Left renal pelvis (tissue), 4 donors: ENCODE results near the gene MZF1. TPM values are rescaled to one million over a fixed set of nuclear protein-coding genes. Genes with fewer than 3 reads are reported as not detected.

ENCODE experiments used
- DNase-seq, 4 donors: peaks; one replicate each; pipeline ENCODE4 v3.0.0-alpha.2; 2013; ENCODE audit warnings: low read depth in 4 of 4, low spot score in 3 of 4
- polyA plus RNA-seq, 4 donors: library from polyadenylated mRNA; unstranded; fragments of 120-200 nt; gene quantifications; one replicate each; pipeline ENCODE4 v1.2.1, GENCODE V29; 2013; ENCODE audit not compliant: insufficient read length in 4 of 4

Gene MZF1
- polyA plus RNA-seq, 4 donors = 21.8 to 56.7 (median 29.6) TPM

- no peak for DNase-seq
Measured at GRCh38 chr19:58570770-58571574, 2.2 kb downstream of the MZF1 start.

- no peak for DNase-seq
Measured at GRCh38 chr19:58569943-58570670, 3.0 kb downstream of the MZF1 start.

- DNase-seq = no peak
Measured at GRCh38 chr19:58569191-58569942, 3.8 kb downstream of the MZF1 start.

DNA sequence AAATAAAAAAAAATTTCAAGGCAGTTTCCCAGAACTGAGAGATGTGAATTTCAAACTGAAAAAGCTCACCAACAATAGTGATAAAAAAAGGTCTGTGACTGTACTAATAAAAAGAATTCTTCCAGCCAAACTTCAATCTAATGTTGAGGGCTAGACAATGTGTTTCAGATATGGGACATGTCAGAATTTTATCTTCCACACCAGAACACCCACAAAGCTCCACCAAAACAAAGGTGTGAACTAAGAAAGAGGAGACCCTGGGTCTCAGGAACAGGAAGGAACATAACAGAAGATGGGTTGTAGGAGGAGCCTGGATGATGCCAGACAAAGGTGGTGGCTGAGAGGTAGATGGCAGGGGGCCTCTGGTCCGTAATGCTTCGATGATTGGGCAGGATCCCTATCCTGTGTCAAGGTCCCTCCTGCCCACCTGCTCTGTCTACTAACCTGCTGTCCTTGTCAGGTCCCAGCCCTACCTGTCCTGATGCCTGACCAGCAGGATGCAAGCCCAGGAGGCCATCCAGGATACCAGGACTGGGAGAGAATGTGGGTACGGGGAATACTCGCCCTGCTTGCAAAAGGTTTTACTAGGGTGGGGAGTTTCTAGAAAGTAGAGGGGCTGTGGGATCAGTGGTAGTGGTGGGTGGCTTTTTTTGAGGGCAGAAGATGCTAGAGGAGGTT is 4.5 kb downstream of the MZF1 start:
- DNase-seq = no peak

DNA sequence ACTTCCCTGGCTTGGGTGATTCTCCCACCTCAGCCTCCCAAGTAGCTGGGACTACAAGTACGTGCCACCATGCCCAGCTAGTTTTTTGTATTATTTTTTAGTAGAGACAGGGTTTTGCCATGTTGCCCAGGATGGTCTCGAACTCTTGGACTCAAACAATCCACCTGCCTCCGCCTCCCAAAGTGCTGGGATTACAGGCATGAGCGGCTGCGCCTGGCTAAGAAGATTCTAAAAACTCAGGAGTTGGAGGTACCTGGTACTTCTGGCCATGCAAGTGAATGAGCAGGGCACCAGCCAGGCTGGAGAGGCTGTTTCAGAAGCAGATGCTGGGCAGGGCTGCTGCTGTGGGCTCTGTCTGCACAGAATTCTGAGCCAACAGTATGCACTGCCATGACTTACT is 6.1 kb downstream of the MZF1 start:
- DNase-seq = no peak

DNA sequence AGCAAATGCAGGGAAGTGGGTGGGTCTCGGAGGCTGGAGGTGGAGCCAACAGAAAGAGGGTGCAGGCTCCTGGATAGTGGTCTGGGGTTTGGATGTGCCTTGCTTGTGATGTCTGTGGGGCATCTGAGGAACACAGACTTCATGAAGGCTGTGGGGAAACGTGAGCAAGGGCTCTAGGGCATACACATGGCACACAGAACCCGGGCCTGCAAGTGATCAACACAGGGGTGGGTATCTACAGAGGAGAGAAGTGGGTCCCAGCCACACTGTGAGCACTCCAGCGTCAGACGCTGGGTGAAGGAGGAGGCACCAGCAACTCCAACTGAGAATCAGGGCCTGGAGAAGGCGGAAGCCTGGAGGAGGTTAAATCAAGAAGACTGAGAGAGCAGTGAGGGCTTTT is 9.3 kb downstream of the MZF1 start:
- DNase-seq = no peak

GRCh38 chr19:58563034-58563573 is 10.0 kb downstream of the MZF1 start:
- DNase-seq = no peak

DNA sequence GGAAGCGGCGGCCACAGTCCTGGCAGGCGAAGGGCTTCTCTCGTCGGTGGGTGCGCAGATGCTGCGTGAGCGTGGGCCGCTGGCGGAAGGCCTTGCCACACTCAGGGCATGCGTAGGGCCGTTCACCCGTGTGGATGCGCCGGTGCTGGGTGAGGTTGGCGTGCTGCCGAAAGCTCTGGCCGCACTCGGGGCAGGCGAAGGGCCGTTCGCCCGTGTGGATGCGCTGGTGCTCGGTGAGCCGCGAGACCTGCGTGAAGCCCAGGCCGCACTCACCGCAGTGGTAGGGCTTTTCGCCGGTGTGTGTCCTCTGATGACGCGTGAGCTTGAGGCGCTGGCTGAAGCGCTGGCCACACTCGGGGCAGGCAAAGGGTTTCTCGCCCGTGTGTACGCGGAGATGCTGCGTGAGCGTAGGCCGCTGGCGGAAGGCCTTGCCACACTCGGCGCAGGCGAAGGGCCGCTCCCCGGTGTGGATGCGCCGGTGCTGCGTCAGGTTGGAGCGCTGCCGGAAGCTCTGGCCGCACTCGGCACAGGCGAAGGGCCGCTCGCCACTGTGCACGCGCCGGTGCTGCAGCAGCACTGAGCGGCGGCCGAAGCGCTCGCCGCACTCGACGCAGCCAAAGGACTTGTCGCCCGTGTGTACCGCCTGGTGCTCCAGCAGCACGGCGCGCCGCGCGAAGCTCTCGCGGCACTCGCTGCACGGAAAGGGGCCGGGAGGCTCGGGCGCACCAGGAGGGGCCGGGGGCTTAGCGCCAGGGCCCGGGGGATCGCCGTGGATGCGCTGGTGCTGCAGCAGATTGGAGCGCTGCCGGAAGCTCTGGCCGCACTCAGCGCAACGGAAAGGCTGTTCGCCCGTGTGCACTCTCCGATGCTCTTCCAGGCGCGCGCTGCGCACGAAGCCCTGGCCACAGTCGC is 10.8 kb downstream of the MZF1 start:
- no peak for DNase-seq

GRCh38 chr19:58561373-58562121 is 11.6 kb downstream of the MZF1 start:
- DNase-seq = no peak

DNA sequence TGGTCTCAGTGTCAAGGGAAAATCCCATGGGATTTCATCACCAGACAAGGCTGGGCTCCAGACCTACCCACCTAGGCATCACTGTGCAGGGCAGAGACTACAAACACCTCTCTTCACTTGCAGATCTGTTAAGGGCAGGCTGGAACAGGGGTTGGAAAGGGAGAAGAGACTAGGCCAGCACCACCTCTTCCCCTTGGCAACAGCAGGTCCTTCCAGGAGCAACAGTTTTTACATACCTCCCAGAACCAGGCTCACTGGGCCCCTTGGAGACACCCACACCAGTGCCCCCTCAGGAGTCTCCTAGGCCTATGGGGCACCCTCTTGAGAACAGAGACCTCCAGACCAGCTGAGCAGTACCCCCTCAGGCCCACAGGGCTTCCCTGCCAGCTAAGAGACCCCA is 12.2 kb downstream of the MZF1 start:
- no peak for DNase-seq

DNA sequence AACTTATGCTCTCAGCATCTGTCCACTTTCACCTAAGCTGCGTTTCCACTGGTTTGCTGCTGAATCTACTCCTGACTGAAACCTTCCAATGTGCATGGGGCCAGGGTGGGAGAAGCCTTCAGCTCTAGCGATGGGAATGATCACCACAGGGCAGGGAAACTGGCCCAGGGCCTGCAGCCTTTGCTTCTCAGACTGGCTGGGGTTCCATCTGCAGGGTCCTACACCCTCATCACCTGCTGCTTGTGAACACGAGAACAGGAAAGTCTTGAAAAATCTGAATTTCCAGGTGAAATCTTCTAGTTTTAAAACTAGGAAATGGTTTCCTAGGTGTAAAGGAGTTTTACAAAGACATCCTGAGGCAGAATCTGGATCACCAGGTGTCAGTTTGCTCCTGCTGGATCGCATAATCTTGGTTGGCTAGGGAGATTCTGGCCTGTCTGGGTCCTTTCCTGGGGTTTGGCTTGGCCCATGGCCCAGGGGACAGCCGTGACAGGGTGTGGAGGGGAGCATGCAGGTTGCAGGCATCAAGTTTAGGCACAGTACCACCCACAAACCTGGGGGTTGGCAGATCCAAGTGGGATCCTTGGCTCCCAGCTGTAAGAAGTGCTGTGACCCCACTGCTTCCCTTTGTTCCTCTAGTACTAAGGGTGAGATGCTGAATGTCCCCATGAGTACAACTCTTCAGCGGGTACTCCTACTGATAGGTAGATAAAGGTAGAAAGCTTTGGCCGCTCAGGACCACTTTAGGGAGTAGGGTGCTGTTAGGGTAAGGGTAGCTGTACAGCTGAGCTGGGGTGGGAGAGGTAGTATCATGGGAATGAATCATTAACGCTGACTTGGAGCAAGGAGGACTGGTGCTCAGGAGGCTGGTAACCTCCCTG is 12.9 kb downstream of the MZF1 start:
- no peak for DNase-seq

DNA sequence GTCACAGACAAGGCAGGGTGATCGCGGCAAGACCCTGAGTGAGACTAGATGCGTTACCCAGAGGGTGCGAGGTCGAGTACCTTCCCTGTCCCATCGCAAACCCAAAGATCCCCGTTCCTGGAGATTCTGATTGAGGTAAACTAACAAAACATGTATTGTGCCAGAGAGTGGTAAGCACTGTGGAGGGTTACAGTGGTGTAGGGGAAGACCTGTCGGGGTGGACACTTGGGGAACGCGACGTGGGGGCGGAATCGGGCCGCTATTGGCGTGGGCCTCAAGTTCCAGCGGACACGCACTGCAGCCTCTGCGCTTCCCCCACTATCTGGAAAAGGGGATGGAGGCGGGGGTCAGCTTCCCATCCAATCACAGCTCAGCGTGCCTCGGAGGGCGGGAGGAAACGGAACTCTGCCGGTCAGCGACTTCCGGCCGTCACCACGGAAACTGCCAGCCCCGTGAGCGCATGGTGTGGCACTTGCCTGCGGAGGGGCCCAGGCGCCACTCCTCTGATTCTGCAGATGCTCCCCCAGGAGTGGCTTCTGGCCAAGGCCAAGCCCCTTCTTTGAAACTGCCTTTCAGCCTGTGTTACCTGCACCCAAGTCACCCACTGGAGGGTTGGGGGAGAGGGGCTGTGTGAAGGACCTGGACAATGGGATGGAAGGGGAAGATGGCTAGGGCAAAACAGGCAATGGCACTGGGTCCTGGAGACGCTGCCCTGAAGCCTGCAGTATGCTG is 13.7 kb downstream of the MZF1 start:
- DNase-seq = peak in 3 of 4 donors; percentile 76 to 85 (median 85)

GRCh38 chr19:58558623-58559274 is 14.4 kb downstream of the MZF1 start:
- peak; percentile 92 to 98 (median 97) for DNase-seq

DNA sequence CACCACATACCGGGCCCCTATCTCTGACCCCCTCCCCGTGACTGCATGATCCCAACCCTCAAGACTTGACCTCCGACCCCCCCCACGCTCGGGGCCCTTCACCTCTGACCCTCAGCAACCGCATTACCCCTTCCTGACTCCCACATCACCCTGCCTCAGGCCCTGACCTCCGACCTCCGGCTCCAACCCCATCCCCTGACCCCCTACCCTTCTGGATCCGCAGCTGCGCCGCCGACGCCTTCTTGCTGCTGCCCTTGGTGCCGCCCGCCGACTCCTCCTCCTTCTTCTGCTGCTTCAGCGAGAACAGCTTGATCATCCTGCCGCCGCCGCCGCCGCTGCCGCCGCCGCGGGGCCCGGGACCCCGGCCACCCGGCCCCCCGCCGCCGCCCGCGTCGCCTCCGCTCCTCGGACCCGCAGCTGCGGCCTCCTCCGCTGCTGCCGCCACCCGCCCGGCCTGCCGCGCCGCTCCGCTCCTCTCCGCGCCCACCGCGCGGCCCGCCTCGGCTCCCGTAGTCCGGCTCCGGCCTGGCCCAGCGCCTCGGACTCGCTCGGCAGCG is 15.0 kb downstream of the MZF1 start, which contains the start of gene UBE2M:
UBE2M (minus strand) TSS at position 546 of the 557 bp plus-strand sequence; CDS start at position 316, 230 bp downstream.
- DNase-seq = no peak

DNA sequence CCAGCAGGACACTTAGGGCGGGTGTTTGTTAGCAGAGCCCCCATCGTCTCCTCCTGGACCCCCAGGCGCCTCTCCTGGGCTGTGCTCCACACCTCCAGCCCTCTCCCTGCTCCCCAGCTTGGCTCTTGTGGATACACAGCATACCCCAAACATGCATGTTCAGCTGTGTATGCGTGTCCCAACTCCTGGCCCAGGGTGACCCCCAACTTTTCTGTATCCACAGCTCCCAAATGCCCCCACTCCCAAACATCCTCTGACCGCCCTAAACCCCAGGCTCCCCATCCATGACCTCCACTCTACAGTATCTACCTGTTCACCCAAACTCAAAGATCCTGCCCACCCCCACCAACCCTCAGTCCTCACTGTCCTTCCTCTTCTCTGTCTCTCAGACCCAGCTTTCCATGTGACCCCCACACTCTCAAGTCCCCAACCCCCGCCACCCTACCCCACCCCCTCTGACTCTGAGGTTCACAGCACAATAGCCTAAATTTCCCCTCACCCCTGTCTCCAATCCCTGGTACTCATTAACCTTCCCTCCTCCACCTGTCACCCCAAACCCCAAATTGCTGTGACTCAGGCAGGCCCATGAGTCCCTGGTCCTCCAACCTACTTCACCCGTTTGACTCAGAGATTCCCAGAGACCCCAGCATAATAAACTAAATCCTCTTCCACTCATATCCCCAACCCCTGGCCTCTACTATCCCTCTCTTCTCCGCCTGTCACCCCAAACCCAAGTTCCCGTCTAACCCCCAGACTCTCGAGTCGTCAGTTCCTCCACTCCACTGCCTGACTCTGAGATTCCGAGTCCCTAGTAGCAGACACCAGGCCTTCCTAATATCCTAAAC is 15.7 kb downstream of the MZF1 start:
- DNase-seq = no peak
